Calu3 (cell line): ENCODE results near the gene GUCA2A. TPM values are rescaled to one million over a fixed set of nuclear protein-coding genes. Genes with fewer than 3 reads are reported as not detected.

Experiments
- Bru-seq: library from RNA; stranded (reverse); fragments of 400-500 nt; gene quantifications from one replicate; lab custom pipeline; 2021; lab: Mats Ljungman, UMichigan
- BruChase-seq, 2 experiments: library from RNA; stranded (reverse); fragments of 400-500 nt; gene quantifications; one replicate each; lab custom pipeline; 2021; lab: Mats Ljungman, UMichigan
- BruUV-seq: library from RNA; stranded (reverse); fragments of 400-500 nt; replicated peaks from 2 replicates; lab custom pipeline; 2021; lab: Mats Ljungman, UMichigan
- CTCF ChIA-PET: fragments of 300-600 bp; sonication (Branson Sonifier 250); formaldehyde crosslinking; loops from one replicate; lab custom pipeline; 2022; ENCODE audit warnings: antibody characterized with exemption; lab: Charles Lee
- DNase-seq: peaks from one replicate; pipeline ENCODE4 v3.0.0; 2022
- H3K27ac Mint-ChIP-seq: one replicate; pipeline ENCODE4 v1.8.0; 2022; ENCODE audit warnings: mixed read lengths; ENCODE audit not compliant: unreplicated experiment
- H3K27me3 Mint-ChIP-seq: one replicate; pipeline ENCODE4 v1.8.0; 2022; ENCODE audit warnings: mixed read lengths; ENCODE audit not compliant: unreplicated experiment
- H3K36me3 Mint-ChIP-seq: one replicate; pipeline ENCODE4 v1.8.0; 2022; ENCODE audit warnings: mild to moderate bottlenecking, moderate library complexity, mixed read lengths; ENCODE audit not compliant: insufficient read depth, unreplicated experiment
- H3K4me1 Mint-ChIP-seq: one replicate; pipeline ENCODE4 v1.8.0; 2022; ENCODE audit warnings: mild to moderate bottlenecking, low read depth, mixed read lengths; ENCODE audit not compliant: unreplicated experiment
- H3K4me3 Mint-ChIP-seq: one replicate; pipeline ENCODE4 v1.8.0; 2022; ENCODE audit warnings: mild to moderate bottlenecking, low read depth, moderate library complexity, mixed read lengths; ENCODE audit not compliant: unreplicated experiment
- H3K9me3 Mint-ChIP-seq: one replicate; pipeline ENCODE4 v1.8.0; 2022; ENCODE audit warnings: low read depth, mixed read lengths; ENCODE audit not compliant: unreplicated experiment
- CTCF ChIP-seq: fragments of 200-600 bp; IDR thresholded peaks from one replicate; pipeline ENCODE4 v1.8.0; 2022; ENCODE audit warnings: antibody characterized with exemption; ENCODE audit not compliant: unreplicated experiment
- intact Hi-C: fragments of 100-400 bp; cut with micrococcal nuclease; formaldehyde crosslinking; loops from one replicate; pipeline ENCODE4 v1.10.0; 2022; ENCODE audit not compliant: unreplicated experiment
- long read RNA-seq: library from polyadenylated mRNA; stranded (forward); transcript quantifications from one replicate; pipeline ENCODE4 v2.0.0, GENCODE V29; 2022
- total RNA-seq: library from RNA; stranded (reverse); gene quantifications from 2 replicates; pipeline ENCODE4 v1.2.3, GENCODE V29; 2022

GUCA2A gene
- total RNA-seq: not detected in 2 replicates
- not detected for Bru-seq, nascent RNA
- BruChase-seq, experiment 1, labeled RNA remaining after a 6-hour chase: not detected
- percentile 12 among the genes with signal in this experiment for BruChase-seq, experiment 2, labeled RNA remaining after a 2-hour chase
- long read RNA-seq: 0 reads

- peaks cover 5% of the 10 kb centered on the region for H3K9me3 Mint-ChIP-seq
- no peak for TF ChIP-seq CTCF
- CTCF ChIA-PET: interaction anchor here (1.1 to 1.6 kb wide), 2 partner anchors 9 to 17 kb away, joined by 5 to 7 read pairs; no protein-coding TSS in a partner anchor
- intact Hi-C loops: no loop called here
- H3K36me3 Mint-ChIP-seq: peaks cover 6% of the 10 kb centered on the region
- peaks cover 39% of the 10 kb centered on the region for H3K4me1 Mint-ChIP-seq
- peak within 1 kb of the TSS; percentile 46 for H3K27ac Mint-ChIP-seq
- DNase-seq: no peak
- BruUV-seq: no TSS peak
- no peaks in the 10 kb centered on the region for H3K27me3 Mint-ChIP-seq
- H3K4me3 Mint-ChIP-seq: peak within 1 kb of the TSS; percentile 39
Observed at GRCh38 chr1:42164551-42165420, at the start of gene GUCA2A. TSS of gene GUCA2A (minus strand) at chr1:42164745. CDS start at chr1:42164712, 33 bp downstream.

- CTCF ChIA-PET: no interaction called here
- Mint-ChIP-seq H3K27ac (no peak overlapping the region), H3K4me3 (no peak overlapping the region), H3K4me1 (peaks cover 67% of the 10 kb centered on the region), H3K9me3 (peaks cover 5% of the 10 kb centered on the region), H3K36me3 (peaks cover 8% of the 10 kb centered on the region), H3K27me3 (no peaks in the 10 kb centered on the region)
- no peak for DNase-seq
- no peak for TF ChIP-seq CTCF
- intact Hi-C loops: loop anchor here (10.0 kb wide), 2 partner anchors 54 to 114 kb away; no protein-coding TSS in a partner anchor
- no TSS peak for BruUV-seq
Observed at GRCh38 chr1:42211224-42211623, 46.7 kb upstream of the GUCA2A start.

GRCh38 chr1:42210421-42211133, 46.0 kb upstream of the GUCA2A start:
- no peaks in the 10 kb centered on the region for H3K27me3 Mint-ChIP-seq
- intact Hi-C loops: loop anchor here (10.0 kb wide), 2 partner anchors 54 to 114 kb away; no protein-coding TSS in a partner anchor
- no peak for TF ChIP-seq CTCF
- H3K36me3 Mint-ChIP-seq: peaks cover 12% of the 10 kb centered on the region
- H3K4me1 Mint-ChIP-seq: peaks cover 73% of the 10 kb centered on the region
- no peak for DNase-seq
- CTCF ChIA-PET: interaction anchor here (0.6 kb wide), 1 partner anchor 292 kb away, joined by 4 read pairs; the partner anchor contains the start of gene HIVEP3
- no peak overlapping the region for H3K4me3 Mint-ChIP-seq
- H3K27ac Mint-ChIP-seq: no peak overlapping the region
- BruUV-seq: no TSS peak
- H3K9me3 Mint-ChIP-seq: peaks cover 5% of the 10 kb centered on the region
